Measurements from ENCODE around the gene WNT7B.

WNT7B gene

DNA sequence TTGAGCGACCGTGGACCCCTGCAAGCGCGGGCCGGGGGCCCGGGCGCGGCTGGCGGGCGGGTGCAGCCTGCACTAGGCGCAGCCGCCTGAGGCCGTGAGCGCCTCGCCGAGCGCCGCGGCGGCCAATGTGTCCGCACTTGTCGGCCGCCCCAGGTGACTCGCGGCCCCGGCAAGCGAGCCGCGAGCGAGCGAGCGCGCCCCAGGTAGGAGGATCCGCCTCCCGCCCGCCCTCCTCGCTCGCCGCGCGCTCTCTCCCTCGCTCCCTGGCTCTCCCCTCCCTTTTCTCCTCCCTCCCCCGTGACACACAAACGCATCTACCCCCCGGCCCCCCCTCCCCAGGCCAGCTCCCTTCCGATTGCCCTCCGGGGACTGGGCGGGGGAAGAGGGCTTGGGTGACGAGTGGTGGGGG is at the start of gene WNT7B:
WNT7B (minus strand) TSS at position 160 of the 409 bp plus-strand sequence. CDS start 408 bp downstream, outside the sequence.
- DNase-seq = no peak

DNA sequence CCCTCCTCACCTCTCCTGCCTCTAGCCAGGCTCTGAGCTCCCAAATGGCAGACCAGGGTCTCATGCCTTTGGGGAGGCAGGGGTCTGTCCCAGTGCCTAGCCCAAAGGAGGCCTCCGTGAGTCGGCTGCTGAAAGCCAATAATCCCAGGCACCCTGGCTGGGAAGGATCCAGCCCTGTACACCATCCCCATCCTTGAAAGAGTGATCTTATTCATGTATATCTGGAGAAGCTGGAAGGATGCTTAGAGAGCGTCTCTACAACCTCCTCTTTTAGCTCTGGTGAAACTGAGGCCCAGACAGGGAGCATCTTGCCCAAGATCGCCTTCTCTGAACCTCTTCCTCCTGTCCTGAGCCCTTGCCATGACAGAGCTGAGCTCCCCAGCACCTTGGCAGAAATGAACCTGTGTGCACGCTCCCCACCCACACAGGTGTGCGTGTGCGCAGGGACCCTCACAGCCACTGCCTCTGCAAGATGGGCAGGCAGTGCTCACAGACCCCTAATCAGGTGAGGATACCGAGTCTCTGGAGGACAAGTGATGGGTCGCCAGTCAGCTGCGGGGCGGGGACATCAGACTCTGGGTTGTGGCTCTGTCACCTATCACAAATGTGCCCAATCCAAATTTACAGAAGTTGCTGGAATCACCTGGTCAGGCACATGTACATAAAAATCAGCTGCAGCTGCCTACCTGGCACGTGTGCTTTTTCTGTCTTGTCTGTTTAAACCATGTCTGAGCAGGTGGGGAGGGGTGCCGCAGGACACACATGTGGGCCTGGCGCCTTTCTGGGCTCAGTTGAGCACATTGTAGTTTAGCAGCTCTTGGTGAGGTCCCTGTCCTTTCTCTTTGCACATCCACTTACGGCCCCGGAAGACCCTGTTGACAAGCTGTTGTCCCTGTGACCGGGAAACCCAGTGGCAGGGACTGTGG is 49.3 kb upstream of the WNT7B start:
- no peak for DNase-seq

DNA sequence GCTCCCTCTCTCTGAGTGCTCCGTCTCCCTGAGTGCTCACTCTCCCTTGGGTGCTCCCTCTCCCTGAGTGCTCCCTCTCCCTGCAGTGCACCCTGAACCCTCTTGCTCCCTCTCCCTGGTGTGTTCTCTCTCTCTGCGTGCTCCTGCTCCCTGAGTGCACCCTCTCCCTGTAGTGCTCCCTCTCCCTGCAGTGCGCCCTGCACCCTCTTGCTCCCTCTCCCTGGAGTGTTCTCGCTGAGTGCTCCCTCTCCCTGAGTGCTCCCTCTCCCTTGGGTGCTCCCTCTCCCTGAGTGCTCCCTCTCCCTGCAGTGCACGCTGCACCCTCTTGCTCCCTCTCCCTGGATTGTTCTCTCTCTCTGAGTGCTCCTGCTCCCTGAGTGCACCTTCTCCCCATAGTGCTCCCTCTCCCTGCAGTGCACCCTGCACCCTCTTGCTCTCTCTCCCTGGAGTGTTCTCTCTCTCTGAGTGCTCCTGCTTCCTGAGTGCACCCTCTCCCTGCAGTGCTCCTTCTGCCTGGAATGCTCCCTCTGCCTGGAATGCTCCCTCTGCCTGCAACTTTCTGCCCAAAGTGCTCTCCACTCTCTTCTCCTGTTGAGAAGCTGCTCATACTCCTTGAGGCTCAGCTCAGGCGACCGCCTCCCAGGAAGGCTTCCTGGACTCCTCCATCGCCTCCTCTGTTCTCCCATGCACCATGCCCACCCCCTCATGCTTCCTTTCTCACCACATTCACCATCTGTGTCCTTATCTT is 48.4 kb upstream of the WNT7B start:
- DNase-seq = no peak

DNA sequence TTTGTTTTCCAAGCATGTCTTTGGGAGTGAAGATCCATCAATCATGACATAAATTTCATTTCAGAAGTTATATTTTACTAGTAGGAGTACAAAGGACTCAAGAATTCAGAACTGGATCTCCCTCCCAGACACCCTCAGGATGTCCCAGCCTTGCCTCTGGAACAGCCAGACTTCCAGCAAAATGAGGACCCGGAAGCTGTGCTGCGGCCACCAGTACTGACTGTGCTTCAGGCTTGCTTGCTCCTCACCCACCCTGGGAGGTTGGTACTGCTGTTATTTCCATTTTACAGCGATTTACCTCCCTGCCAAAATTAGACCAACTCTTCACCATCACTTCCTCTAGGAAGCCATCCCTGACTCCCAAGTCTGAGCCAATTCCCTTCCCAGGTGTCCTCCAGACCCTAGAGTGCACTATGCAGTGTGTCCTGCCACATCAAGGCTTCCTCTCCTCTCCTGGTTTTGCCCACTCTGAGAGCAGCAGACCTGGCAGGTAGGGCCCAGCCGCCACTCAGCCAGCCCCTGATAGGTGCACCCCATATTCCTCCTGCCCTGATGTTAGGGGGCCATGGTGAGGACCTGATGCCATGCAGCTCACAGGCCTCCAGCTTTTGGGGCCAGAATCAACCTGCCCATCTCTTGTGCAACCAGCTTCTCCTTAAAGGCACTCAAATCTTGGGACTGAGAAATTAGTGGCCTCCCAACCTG is 47.3 kb upstream of the WNT7B start:
- DNase-seq = no peak

DNA sequence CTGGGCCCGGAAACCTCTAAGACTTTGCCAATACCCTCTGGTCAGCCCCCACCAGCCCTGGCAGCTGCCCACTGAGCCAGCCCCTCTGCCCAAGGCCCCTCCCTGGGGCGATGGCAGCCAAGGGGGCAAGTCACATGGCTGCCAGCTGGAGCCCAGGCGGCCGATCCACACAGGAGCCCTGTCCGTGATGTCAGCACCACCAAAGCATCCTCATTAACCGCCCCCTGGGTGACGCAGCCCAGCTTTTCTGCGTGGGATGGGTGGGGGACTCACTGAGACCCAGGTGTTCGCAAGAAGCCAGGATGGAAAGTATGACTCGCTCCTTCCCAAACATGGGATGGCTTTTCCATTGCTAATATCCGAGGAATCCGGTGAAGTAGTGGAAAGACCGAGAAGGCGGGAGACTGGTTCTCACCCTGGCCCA is 46.6 kb upstream of the WNT7B start:
- DNase-seq = no peak

DNA sequence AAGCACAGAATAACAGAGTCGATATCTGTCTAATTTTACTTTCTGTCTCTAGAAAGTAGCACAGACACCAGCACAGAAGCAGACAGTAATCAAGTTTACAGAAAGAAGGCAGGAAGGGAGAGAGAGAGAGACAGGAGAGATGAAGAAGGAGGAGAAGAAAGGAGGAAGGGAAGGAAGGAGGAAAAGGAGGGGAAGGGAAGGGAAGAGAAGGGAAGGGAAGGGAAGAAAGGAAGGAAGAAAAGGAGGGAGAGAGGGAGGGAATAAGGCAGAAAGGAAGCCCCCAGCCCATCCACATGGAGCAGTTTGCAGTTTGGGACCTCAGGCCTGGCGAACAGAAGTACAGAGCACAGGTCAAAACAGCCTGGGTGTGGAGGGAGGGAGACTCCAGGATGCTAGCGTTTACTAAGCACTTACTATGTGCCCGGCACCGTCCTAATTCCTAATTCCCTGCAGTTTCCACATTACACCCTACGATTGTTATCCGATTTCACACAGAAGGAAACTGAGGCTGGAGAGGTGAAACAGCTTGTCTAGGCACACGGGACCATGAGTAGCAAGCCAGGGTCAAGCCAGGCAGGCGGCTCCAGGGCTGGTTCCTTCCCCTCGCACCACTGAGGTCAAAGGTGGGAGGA is 46.0 kb upstream of the WNT7B start:
- DNase-seq = no peak

DNA sequence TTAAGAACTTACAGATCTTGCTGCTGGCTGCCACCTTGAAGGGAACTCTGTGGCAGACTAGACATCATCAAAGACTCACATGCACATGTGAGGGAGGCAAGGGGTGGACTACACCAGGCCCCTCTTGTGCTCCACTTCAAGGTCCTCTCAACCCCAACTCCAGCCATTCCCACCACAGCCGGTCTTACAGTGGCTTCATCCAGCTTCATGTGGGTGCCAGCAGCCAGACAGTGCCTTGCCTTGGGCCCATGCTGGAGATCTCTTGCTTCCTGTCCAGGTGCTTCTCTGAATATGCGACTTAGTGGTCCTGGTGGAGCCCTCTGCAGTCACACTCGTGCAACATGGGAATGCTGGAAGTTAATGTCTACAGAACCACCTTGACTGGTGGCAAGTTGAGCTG is 44.6 kb upstream of the WNT7B start:
- DNase-seq = no peak

DNA sequence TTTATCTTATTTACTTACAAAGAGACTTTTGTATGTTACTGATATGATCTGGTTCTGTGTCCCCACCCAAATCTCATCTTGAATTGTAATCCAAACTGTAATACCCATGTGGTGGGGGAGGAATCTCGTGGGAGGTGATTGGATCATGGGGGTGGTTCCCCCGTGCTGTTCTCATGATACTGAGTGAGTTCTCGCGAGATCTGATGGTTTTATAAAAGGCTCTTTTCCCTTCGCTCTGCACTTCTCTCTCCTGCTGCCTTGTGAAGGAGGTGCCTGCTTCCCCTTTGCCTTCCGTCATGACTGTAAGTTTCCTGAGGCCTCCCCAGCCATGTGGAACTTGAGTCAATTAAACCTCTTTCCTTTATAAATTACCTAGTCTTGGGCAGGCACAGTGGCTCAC is 42.4 kb upstream of the WNT7B start:
- no peak for DNase-seq

DNA sequence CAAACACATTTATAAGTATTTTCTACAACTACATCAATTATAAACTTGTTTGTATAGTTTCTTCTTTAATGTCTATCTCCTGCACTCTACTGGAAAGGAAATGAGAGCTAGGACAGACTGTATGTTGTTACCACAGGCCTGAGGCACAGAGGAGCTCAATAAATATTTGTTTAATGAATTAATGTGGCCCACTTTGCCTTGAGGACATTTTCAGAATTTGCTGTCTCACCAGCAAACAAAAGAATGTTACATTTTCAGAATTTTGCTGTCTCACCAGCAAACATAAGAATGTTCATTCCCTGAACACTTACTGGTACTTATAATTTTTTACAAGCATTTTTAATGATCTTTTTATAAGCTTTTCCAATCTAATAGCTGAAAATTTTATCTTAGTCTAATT is 41.9 kb upstream of the WNT7B start:
- no peak for DNase-seq

DNA sequence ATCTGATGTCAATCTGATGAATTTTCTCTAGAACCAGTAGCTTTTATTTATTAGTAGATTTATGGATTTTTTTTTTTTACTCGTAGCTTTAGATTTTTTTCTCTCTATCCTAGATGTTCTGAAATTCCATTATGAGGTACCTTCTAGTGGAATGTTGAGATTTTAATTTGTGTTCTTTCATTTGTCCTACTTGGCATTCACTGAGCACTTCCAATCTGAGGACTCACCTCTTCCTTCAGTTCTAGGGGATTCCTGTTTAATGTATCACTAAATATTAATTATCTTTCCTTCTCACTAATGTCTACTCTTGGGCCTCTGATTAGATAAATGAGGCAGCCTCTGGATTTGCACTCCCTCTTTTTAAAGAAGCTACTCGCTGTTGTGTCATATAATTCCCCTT is 40.2 kb upstream of the WNT7B start:
- DNase-seq = no peak

DNA sequence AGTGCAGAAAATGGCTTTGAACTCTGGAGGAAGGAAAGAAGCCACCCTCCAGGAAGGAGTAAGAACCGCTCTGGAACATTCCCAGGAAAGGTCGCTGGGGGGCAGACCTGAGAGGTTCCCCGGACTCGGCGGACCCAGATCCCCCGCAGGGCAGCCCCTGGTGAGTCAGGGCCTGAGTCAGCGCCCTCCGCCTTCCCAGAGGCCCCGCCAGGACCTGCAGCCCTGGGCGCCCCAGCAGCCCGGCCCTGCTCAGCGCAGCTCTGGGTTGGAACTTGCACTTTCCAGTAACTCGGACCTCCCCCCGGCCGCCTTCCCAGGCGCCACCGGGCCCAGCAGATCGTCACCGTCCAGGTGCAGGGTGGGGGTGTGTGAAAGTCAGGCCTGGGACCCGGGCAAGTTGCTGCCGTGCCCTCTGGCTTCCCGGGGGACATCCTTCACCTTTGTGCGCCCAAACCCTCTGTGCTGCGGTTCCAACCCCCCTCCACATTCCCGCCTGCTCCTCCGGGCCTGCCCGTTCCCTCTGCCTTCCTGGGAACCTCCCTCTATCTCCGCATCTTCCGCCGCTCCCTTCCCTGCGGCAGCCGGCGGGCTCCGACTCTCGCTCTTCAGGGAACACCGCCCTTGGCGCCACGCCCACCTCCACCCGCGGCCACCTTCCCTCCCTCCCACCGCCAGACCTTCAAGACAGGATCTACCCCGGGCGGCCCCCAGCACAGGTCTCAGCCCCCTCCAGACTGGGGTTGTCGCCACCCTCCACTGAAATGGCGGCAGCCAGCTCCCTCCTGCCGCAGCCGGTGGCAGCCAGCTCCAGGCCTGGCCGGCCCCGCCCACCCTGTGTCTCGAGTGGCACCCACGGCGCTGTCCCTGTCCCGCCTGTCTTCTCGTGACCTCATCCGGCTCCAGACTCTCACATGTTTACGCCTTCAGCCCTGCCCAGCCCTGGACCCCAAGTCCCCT is 36.8 kb upstream of the WNT7B start:
- DNase-seq = peak; percentile 15

DNA sequence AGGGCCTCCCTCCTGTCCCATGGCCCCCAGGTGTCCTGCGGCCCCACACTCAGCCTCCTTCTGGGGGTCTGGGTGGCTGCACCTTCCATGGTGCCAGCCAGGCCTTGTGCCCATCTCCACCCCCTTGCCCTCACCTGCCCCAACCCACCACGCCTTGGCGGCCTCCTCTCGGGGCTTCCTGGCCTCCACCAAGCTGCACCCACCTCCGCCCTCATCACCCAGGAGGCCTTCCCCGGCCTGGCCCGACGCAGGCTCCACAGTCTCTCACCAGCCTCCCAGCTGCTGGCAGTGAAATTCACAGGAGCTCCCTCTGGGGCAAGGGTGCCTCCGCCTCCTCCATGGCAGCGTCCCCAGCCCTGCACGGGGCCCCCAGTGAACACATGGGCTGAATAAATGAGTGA is 35.9 kb upstream of the WNT7B start:
- DNase-seq = no peak

DNA sequence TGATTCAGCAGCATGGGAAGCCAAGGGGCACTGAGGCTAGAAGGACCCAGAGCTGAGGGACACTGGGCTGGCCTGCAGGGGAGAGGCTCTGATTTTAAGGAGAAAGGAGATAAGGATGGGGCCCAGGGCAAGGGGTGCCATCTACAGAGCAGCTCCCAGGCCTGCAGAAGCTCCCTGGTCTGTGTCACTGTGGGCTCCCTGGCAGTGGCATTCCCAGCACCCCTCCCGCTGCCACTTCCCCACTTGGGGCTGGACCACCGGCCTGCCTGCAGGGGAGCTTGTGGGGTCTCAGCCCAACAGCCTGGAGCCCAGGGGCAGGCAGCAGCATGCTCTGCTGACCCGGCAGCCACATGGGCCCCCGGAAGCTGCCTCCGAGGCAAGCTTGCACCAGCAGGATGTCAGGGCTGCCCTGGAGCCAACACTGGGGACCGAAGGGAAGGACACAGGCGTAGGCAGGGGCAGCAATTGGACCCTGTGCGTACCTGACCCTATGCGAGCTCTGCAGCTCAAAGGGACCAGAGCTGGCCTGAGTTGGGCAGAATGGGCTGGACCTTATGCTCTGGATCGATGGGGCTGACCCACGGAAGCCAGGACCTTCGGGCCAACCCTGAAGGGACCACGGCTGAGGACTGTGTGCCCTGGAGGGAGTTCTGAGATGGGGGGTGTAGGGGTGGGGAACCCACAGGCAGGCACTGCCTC is 35.4 kb upstream of the WNT7B start:
- no peak for DNase-seq

DNA sequence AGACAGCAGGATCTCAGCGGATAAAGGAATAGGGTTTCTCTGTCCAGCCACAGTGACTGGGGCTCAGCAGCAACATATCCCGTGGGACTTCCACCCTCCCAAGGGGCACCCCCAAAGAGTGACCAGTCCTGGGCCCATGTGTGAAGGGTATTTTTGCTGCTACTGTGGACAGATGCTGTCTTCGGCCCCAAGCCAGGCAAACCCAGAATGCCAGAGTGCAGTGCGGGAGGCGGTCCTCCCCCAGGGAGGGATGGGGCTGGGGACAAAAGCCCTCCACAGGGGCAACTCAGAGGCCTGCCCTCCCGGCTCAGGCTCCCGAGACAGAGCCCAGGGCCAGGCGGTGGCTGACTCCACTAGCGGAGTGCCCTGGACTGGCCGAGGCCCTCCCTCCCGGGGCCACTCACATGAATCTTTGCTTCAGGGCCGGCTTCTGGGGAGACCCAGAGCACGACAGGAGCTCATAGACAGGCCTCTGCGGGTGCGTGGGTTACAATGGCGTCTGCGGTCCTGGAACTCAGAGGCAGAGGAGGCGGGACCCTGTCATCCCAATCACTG is 34.7 kb upstream of the WNT7B start:
- no peak for DNase-seq

DNA sequence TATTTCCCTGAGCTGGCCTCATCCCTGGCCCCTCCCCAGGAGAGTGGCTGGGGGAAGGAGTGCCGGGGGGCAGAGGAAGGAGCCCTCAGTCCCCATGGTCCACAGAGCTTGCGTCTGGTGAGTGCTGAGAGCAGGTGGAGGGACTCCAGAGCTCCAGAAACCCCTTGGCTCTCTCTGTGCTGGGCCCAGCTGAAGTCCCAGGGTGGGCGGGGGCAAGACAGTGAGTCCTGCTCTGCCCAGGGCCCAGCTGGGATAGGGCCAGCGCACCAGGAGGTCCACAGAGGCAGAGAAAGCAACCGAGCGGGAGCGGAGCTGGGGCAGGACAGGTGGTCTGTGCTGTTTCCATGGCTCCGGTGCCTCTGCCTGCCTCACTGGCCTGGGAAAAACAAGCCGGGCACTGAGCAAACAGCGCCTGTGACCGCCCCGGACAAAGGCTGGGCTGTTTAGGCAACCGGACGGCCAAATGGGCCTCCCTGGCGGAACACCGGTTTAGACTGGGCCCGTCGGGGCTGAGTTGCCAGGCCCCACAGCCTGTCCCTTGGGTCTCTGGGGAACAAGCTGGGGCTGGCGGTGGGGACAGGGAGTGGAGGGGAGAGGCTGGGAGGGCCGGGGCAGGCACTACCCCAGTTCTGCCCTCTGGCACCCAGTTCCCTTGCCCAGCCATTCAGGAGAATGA is 34.1 kb upstream of the WNT7B start:
- peak; percentile 36 for DNase-seq

DNA sequence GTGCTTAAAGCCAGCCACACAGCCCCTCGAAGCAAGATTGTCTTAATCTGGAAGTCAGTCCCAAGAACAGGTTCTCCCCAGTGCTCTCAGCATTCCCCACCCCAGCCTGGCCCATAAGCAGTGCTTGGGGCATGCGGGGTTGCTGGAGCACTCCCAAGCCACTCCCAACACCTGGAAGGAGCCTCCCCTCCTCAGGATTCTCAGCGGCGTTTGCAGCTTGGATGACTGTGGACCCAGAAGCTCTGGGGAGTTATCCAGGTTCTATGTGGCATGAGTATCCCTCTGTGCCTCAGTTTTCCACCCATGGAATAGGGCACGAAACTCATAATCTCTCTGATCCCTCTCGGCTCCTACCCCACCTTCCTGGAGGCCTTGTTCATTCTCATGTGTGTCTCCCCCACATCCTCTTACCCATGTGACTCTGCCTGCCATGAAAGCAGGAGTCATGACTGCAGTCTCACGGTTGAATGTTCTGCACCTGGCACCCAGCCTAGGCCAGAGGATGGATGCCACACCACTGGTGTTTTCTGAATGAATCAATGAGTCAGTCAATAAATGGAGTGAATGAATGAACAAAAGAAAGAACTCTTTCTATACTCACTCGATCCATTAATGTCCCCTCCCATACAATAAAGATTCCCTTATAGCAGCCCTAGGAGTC is 33.4 kb upstream of the WNT7B start:
- no peak for DNase-seq

DNA sequence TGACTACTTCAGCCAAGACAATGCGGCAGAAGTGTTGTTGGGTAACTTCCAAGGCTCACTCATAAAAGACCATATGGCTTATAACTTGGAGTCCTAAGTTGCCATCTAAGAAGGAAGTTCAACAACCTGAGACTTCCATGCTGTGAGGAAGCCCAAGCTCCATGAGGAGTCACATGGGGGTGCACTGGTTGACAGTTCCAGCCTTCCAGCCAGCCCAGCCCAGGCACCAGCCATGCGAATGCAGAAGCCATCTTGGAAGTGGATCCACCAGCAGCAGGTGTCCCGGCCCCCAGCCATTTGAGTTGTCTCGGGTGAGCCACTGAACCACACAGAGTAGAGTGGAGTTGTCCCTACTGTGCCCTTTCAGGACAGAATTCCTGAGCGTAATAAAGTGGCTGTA is 32.8 kb upstream of the WNT7B start:
- DNase-seq = no peak

DNA sequence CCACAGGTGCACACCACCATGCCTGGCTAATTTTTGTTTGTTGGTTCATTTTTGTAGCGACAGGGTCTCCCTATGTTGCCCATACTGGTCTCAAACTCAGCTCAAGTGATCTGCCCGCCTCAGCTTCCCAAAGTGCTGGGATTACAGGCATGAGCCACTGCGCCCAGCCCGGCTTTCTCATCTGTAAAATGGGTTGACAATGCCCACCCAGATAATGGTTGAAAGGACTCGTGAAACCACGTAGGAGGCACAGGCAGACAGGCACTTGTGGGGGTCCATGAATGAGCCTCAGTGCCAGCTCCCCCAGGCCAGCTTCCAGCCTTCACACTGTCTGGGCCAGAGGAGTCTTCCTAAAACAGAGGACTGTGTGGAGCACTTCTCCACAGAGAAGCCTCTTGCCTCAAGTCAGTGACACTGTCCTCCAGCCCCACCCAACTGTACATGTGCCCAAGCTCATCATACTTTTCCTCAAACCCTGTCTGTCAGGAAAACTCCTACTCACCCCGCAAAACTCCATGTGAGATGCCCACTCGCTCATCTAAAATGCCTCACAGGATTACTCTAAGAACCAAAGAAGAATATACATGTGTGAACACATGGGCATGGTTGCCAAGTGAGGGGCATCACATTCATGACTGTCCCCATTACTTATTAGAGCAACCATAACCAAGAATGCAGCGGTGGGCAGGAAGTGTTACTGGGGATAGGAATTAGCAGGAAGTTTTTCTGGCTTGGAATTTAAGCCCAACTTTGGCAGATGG is 32.1 kb upstream of the WNT7B start:
- DNase-seq = no peak

DNA sequence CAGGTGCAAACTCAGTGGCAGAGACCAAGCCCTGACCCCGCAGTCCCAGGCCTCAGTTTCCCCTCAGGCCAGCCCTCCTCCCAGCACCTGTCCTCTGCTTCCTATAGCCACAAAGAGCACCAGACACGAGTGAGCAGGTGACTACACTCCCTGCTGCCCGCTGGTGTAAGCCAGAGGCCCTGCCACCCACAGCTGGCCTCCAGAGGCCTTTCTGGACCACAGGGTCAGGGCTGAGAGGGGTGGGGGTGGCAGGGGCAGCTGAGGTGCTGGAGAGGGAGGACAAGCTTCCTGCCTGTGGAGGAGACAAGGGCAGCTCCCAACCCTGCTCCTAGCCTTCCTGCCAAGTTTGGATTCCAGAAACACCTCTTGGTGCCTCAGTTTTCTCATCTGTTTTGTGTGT is 31.3 kb upstream of the WNT7B start:
- DNase-seq = no peak

All from NCI-H1092 (cell line).